HG03103 (cell line): ENCODE measurements around the gene SORL1-AS1.

Experiments used
- ATAC-seq: cut with Tn5 transposase; IDR thresholded peaks from one replicate; pipeline ENCODE4 v1.9.1; 2021; ENCODE audit warnings: low read depth; ENCODE audit not compliant: unreplicated experiment

The SORL1-AS1 gene

GRCh38 chr11:121452609-121453150 lies at the start of gene SORL1-AS1:
TSS of gene SORL1-AS1 (minus strand) at chr11:121452967.
- peak; percentile 20 for ATAC-seq

GRCh38 chr11:121500717-121501116 lies 48.0 kb upstream of the SORL1-AS1 start:
- no peak for ATAC-seq

GRCh38 chr11:121500275-121500674 lies 47.5 kb upstream of the SORL1-AS1 start:
- ATAC-seq: no peak

GRCh38 chr11:121499405-121499804 lies 46.6 kb upstream of the SORL1-AS1 start:
- ATAC-seq: no peak

GRCh38 chr11:121497176-121497998 lies 44.6 kb upstream of the SORL1-AS1 start:
- no peak for ATAC-seq

- peak; percentile 89 for ATAC-seq
Measured at GRCh38 chr11:121494355-121495099, 41.8 kb upstream of the SORL1-AS1 start.

- ATAC-seq: no peak
Measured at GRCh38 chr11:121489823-121490222, 37.1 kb upstream of the SORL1-AS1 start.

- ATAC-seq: no peak
Measured at GRCh38 chr11:121488641-121489040, 35.9 kb upstream of the SORL1-AS1 start.

GRCh38 chr11:121488170-121488569 lies 35.4 kb upstream of the SORL1-AS1 start:
- ATAC-seq: no peak

- ATAC-seq: no peak
Measured at GRCh38 chr11:121487191-121487590, 34.4 kb upstream of the SORL1-AS1 start.

GRCh38 chr11:121486054-121486453 lies 33.3 kb upstream of the SORL1-AS1 start:
- no peak for ATAC-seq

- no peak for ATAC-seq
Measured at GRCh38 chr11:121485216-121485615, 32.4 kb upstream of the SORL1-AS1 start.

- ATAC-seq: no peak
Measured at GRCh38 chr11:121483805-121484480, 31.2 kb upstream of the SORL1-AS1 start.

GRCh38 chr11:121482231-121483129 lies 29.7 kb upstream of the SORL1-AS1 start:
- peak; percentile 78 for ATAC-seq

GRCh38 chr11:121481484-121482230 lies 28.9 kb upstream of the SORL1-AS1 start:
- ATAC-seq: peak; percentile 49

GRCh38 chr11:121479698-121480238 lies 27.0 kb upstream of the SORL1-AS1 start:
- no peak for ATAC-seq

- no peak for ATAC-seq
Measured at GRCh38 chr11:121478895-121479697, 26.3 kb upstream of the SORL1-AS1 start.

- ATAC-seq: no peak
Measured at GRCh38 chr11:121478226-121478894, 25.6 kb upstream of the SORL1-AS1 start.
